Adrenal gland (tissue), 5 donors: Measurements from ENCODE around the gene BCDIN3D.

Experiments used
- CTCF ChIP-seq, 6 experiments: fragments of 450-650 bp in 4 of 6; fragments of 200-600 bp in 2 of 6; sonication (generic) in 1 of 6; IDR thresholded peaks; 1 replicate in 5 of 6; 2 replicates in 1 of 6; pipeline versions ENCODE4 v1.5.1 to v1.8.0; 2016 to 2021; ENCODE audit warnings: antibody characterized with exemption in 6 of 6, mild to moderate bottlenecking in 2 of 6, moderate library complexity in 1 of 6
- POLR2A ChIP-seq, 2 donors: fragments of 450-650 bp; IDR thresholded peaks; one replicate each; pipeline ENCODE4 v1.6.1; 2017; ENCODE audit warnings: antibody characterized with exemption in 2 of 2, mild to moderate bottlenecking in 2 of 2, moderate library complexity in 1 of 2
- donor health status: DM: no; HTN: no; CAD: no.

GRCh38 chr12:49877066-49877465, 34.2 kb upstream of the BCDIN3D start:
- TF ChIP-seq CTCF (IDR thresholded peaks at IDR 0.05) (no peak), POLR2A (IDR thresholded peaks at IDR 0.05) (no peak)
